Adrenal gland (tissue), 5 donors: ENCODE results near the gene BCAP29.

Source experiments
- CTCF ChIP-seq, 6 experiments: fragments of 450-650 bp in 4 of 6; fragments of 200-600 bp in 2 of 6; sonication (generic) in 1 of 6; IDR thresholded peaks; 1 replicate in 5 of 6; 2 replicates in 1 of 6; pipeline versions ENCODE4 v1.5.1 to v1.8.0; 2016 to 2021; ENCODE audit warnings: antibody characterized with exemption in 6 of 6, mild to moderate bottlenecking in 2 of 6, moderate library complexity in 1 of 6
- POLR2A ChIP-seq, 2 donors: fragments of 450-650 bp; IDR thresholded peaks; one replicate each; pipeline ENCODE4 v1.6.1; 2017; ENCODE audit warnings: antibody characterized with exemption in 2 of 2, mild to moderate bottlenecking in 2 of 2, moderate library complexity in 1 of 2
- donor health status: DM: no; HTN: no; CAD: no.

GRCh38 chr7:107632492-107632865, 52.4 kb downstream of the BCAP29 start:
- no peak for TF ChIP-seq POLR2A (IDR thresholded peaks at IDR 0.05)
- TF ChIP-seq CTCF (IDR thresholded peaks at IDR 0.05) = no peak
